H54 (cell line): ENCODE data around the gene KIFC1.
"Not testable (repeated sequence)": the region's sequence is repeated elsewhere in the genome, so short reads cannot be mapped to it uniquely, and the experiment has no call there.

Experiments used
- DNase-seq: peaks from one replicate; pipeline ENCODE4 v3.0.0; 2011; ENCODE audit warnings: low spot score, mixed read lengths; ENCODE audit not compliant: insufficient read length
- FAIRE-seq: peaks from 3 replicates; lab custom pipeline; 2011; peaks lifted over from hg19 to GRCh38; lab: Jason Lieb, UNC
- POLR2A ChIP-seq: IDR thresholded peaks from 2 replicates; pipeline ENCODE4 v1.6.1; 2011; ENCODE audit warnings: low read depth, mild to moderate bottlenecking, low read length

Gene KIFC1

DNA sequence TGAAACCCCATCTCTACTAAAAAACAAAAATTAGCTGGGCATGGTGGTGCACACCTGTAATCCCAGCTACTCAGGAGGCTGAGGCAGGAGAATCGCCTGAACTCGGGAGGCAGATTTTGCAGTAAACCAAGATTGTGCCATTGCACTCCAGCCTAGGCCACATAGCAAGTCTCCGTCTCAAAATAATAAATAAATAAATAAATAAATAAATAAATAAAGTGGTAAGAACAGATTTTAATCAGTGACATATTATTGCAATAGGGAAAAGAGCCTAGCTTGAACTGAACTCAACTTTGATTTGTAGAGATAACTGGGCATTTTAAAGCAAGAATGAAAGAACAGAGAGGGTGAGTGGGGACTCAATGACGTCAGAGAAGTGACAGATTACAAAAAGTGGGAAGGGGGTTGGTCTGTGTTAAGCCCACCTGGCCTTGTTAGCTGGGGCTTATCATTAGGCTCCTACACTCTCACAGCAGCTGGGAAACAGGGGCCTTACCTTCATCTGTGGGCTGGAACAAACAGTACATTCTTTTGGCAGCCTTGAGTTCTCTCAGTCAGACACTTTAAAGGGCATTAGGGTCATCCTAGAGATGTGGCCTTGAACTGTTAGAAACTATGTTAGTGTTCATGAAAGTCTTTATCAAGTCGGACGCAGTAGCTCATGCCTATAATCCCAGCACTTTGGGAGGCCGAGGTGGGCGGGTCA, 24.5 kb upstream of the KIFC1 start:
- DNase-seq, result no peak
- TF ChIP-seq POLR2A, result no peak
- FAIRE-seq, result no peak

DNA sequence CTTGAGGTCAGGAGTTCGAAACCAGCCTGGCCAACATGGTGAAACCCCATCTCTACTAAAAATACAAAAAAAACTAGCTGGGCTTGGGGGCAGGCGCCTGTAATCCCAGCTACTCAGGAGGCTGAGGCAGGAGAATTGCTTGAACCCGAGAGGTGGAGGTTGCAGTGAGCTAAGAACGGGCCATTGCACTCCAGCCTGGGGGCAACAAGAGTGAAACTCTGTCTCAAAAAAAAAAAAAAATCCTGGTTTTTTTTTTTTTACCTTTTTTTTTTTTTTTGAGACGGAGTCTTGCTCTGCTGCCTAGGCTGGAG, 24.0 kb upstream of the KIFC1 start:
- not testable (repeated sequence) for DNase-seq, FAIRE-seq

DNA sequence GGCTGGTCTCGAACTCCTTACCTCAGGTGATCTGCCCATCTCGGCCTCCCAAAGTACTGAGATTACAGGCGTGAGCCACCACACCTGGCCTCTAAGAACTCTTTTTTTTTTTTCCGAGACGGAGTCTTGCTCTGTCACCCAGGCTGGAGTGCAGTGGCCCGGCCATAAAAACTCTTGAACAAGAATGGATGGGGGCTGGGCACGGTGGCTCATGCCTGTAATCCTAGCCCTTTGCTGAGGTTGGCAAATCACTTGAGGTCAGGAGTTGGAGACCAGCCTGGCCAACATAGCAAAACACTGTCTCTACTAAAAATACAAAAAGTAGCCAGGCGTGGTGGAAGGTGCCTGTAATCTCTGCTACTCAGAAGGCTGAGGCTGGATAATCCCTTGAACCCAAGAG, 19.7 kb upstream of the KIFC1 start:
- not testable (repeated sequence) for DNase-seq, FAIRE-seq

DNA sequence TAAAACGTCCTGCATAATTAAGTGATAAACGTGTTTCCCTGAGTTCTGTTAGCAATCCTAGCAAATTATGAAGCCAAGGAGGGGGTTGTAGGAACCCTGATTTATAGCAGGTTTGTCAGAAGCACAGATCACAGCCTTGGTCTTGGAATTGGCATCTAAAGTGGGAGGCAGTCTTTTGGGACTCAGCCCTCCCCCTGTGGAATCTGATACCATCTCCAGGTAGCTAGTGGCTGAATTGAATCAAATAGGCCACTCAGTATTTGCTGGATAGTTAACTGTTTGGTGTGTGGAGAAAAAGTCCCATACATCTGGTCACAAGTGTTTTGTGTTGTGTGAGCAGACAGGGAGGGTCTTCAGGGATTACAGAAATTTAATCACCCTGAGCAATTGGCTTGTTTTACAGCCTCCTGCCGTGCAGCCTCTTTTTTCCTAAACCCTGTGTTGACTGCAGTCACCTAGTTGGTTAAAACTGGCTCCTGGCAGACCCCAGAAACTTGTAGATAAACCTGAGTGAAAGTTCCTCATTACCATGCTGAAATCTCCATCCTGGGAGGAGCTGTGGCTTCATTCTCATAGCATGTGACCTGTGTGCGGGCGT, 19.0 kb upstream of the KIFC1 start:
- DNase-seq (no peak), FAIRE-seq (no peak)
- no peak for TF ChIP-seq POLR2A

DNA sequence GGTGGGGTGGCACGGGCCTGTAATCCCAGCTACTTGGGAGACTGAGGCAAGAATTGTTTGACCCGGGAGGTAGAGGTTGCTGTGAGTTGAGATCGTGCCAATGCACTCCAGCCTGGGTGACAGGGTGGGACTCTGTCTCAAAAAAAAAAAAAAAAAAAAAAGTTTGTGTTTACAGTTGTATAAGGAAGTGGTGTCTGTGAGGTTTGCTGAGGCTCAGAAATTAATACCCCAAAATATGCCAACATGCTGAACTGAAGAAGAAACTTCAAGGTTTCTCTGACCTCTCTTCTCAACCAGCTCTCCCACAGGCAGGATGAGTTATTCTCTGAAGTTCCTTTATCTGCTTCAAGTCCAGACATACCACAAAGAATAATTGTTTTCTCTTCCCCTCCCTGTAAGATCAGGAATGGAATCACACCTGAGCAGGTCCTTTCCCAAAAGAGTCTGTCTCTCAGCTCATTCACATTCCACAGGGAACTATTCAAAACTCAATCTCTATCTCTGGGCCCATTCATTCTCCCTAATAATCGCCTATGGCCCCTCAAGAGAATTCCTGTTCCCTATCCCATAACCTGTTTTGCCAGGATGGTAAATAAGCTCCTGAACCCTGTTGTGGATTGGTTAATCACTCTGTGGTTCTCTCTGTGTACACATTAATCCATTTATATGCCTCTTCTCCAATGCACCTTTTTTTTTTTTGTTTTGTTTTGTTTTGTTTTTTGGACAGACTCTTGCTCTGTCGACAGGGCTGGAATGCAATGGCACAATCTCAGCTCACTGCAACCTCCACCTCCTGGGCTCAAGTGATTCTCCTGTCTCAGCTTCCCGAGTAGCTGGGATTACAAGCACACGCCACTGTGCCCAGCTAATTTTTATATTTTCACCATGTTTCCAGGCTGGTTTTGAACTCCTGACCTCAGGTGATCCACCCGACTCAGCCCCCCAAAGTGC, 17.4 kb upstream of the KIFC1 start:
- DNase-seq (no peak), FAIRE-seq (no peak)

DNA sequence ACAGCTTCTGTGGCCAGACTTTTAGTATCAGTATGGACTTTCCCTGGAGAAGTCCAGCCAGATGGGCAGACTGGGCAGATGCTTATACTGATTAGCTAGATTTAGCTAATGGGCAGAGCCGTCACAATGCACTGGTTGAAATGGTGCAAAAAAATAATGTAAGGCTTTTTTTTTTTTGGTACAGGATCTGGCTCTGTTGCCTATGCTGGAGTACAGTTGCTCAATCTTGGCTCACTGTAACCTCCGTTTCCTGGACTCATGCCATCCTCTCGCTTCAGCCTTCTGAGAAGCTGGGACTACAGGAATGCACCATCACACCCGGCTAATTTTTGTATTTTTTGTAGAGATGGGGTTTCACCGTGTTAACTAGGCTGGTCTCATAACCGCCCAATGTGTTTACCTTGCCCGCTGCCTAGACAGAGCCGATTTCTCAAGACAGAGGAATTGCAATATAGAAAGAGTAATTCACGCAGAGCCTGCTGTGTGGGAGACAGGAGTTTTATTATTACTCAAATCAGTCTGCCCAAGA, 16.4 kb upstream of the KIFC1 start:
- FAIRE-seq, result no peak
- TF ChIP-seq POLR2A, result no peak
- no peak for DNase-seq

More for the DNA sequence above, 17.4 kb upstream of the KIFC1 start:
- no peak for TF ChIP-seq POLR2A

DNA sequence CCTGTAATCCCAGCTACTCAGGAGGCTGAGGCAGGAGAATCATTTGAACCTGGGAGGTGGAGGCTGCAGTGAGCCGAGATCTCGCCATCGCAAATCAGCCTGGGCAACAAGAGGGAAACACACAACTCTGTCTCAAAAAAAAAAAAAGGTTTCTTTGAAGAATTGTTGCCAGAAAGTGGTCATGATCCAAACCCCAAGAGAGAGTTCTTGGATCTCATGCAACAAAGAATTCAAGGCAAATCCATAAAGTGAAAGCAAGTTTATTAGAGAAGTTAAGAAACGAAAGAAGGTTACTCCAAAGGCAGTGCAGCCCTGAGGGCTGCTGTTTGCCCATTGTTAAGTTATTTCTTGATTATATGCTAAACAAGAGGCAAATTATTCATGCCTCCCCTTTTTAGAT, 14.5 kb upstream of the KIFC1 start:
- FAIRE-seq (no peak), DNase-seq (no peak)
- TF ChIP-seq POLR2A, result no peak

DNA sequence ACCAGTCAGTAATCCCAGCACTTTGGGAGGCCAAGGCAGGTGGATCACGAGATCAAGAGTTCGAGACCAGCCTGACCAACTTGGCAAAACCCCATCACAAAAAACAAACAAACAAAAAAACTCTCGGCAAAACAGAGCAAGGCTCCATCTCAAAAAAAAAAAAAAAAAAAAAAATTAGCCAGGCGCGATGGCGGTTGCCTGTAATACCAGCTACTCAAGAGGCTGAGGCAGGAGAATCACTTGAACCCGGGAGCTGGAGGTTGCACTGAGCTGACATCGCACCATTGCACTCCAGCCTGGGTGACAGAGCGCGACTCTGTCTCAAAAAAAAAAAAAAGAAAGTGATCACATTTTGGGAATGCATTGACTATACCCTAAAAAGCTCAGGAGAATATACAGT, 12.4 kb upstream of the KIFC1 start:
- DNase-seq, FAIRE-seq: not testable (repeated sequence)

DNA sequence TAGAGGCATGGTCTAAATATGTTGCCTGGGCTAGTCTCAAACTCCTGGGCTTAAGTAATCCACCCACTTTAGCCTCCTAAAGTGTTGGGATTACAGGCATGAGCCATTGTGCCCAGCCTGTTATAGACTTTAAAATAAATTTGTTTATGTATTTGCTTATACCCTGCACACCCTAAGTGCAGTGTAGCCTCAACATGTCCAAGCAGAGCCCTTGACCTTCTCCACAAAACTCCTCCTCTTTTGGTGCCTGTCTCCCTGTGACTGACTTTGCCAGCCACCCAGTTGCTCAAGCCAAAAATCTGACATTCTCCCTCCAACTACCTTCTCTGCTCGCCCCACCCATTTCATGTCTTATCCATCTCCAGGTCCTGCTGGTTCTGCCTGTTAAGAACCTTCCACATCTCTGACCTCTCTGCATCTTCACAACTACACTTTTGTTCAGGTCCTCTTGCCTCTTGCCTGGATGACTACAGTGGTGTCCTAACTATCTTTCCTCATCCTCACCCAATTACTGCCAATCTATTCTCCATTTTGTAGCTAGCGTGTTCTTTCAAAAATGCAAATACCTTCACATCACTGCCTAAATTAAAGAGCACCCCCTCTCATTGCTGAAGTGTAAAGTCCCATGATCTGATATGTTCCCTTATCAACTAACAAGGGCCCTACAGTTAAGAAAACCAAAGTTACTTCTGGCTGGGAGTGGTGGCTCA, 11.2 kb upstream of the KIFC1 start:
- TF ChIP-seq POLR2A, result no peak
- DNase-seq (no peak), FAIRE-seq (no peak)

DNA sequence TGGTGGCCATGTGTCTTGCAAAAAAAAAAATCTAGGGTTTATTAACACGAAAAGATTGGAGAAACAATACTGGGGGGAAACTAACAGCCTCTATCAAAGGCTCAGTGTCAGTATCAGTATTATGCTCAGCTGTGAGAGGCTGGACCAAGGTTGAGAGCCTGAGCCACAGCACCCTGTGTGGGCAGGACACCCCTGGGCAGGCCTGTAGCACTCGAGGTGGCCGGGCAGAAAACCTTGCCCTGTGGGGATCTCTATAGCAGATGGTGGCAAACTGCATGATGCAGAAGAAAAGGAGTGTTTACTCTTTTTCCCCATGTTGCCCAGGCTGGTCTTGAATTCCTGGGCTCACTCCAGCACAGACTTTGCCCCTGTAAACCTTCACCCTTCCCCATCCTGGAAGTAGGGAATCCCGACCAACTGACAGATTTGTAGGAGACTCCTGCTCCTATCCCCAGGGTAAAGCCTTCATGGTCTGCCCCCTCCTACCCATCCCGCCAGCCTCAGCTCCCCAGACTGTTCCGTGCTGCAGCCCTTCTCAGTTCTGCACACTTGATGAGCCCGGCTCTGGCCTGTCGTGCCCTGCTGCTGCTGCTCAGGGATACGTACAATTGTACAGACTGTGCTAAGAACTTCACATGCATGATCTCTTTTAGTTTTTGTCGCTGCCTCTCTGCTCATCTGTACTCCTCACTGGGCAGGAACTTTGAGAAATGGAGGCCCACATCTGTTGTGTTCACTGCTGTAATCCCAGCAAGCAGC, 8.0 kb upstream of the KIFC1 start:
- FAIRE-seq (no peak), DNase-seq (no peak)
- TF ChIP-seq POLR2A, result no peak

DNA sequence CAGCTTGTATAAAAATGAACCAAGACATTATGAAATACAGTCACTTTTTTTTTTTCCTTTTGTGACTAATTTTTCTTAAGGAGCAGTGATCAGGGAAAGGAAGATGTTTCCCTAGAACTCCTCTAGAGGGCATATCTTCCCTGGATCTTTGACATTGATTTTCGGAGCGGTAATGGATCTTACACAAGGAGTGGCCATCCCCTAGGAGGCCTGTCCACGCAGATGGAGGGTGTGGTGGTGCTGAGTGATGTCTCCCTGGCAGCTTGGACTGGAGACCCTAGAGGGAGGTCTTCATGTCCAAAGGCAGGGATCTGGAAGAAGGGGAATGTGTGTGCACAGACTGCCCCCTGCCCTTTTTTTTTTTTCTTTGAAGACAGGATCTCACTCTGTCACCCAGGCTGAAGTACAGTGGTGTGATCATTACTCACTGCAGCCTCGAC, 7.0 kb upstream of the KIFC1 start:
- DNase-seq (peak; percentile 47), FAIRE-seq (peak; percentile 50)
- no peak for TF ChIP-seq POLR2A

DNA sequence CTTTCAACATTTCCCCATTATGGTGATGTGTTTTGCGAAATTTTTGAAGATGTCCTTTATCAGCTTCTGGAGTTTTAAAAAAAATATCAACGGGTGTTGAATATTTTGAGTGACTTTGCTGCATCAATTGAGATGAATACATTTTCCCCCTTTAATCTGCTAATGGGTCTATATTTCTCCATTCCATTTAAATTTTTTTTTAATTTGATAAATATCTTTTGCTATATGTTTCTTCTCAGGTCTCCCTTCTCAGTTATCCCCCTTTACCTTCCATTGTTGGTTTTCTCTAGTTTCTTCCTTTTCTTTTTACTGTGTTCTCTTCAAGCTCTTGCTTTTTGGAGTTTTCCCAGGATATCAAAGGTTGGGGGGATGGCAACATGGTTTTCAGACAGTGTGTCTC, 1.4 kb upstream of the KIFC1 start:
- no peak for TF ChIP-seq POLR2A
- FAIRE-seq (no peak), DNase-seq (no peak)

DNA sequence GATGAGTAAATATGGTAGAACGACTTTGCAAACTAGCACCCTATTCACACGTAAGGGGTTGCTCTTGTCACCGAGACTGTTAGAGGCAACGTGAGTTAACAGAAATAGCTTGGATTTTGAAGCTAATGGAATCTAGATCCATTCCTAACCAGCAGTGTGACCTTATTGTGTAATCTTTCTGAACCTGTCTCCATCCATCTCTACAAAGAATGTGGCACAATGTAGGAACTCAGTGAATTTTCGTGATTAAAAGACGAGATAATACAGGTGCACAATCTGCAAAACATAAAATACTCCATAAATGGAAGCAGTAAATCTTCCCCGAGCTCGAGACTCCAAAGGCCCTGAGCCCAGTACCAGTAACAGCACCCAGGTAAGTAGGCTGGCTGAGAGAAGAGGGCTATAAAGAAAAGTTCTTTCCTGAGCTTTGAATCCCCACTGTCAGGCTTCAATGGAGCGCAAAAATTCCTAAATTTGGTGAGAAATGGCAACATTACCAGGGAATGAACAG, 801 bp upstream of the KIFC1 start:
- DNase-seq (no peak), FAIRE-seq (no peak)
- no peak for TF ChIP-seq POLR2A
